ENCODE results near the gene ULBP1.
"Not testable (repeated sequence)": the region's sequence is repeated elsewhere in the genome, so short reads cannot be mapped to it uniquely, and the experiment has no call there.

ULBP1 gene

GRCh38 chr6:149975400-149975799, 11.7 kb downstream of the ULBP1 start:
- DNase-seq (ENCODE audit: insufficient read length) = no peak
- no peak for FAIRE-seq
- TF ChIP-seq TAF1 (IDR thresholded peaks at IDR 0.05; ENCODE audit: borderline replicate concordance, low read depth, low read length) (no peak), POLR2AphosphoS5 (IDR thresholded peaks at IDR 0.05; ENCODE audit: low read depth, low read length) (no peak), POLR2A (IDR thresholded peaks at IDR 0.05; ENCODE audit: low read depth, low read length) (no peak)

- TF ChIP-seq POLR2A (IDR thresholded peaks at IDR 0.05; ENCODE audit: low read depth, low read length) (no peak), TAF1 (IDR thresholded peaks at IDR 0.05; ENCODE audit: borderline replicate concordance, low read depth, low read length) (no peak), POLR2AphosphoS5 (IDR thresholded peaks at IDR 0.05; ENCODE audit: low read depth, low read length) (no peak)
- FAIRE-seq (no peak), DNase-seq (ENCODE audit: insufficient read length) (no peak)
Observed at GRCh38 chr6:149977221-149977620, 13.5 kb downstream of the ULBP1 start.

GRCh38 chr6:149978610-149979009, 14.9 kb downstream of the ULBP1 start:
- no peak for TF ChIP-seq TAF1 (IDR thresholded peaks at IDR 0.05; ENCODE audit: borderline replicate concordance, low read depth, low read length)
- no peak for TF ChIP-seq POLR2AphosphoS5 (IDR thresholded peaks at IDR 0.05; ENCODE audit: low read depth, low read length)
- no peak for TF ChIP-seq POLR2A (IDR thresholded peaks at IDR 0.05; ENCODE audit: low read depth, low read length)
- FAIRE-seq (no peak), DNase-seq (ENCODE audit: insufficient read length) (no peak)

- DNase-seq (ENCODE audit: insufficient read length) (no peak), FAIRE-seq (no peak)
- TF ChIP-seq POLR2A (IDR thresholded peaks at IDR 0.05; ENCODE audit: low read depth, low read length) = no peak
- no peak for TF ChIP-seq POLR2AphosphoS5 (IDR thresholded peaks at IDR 0.05; ENCODE audit: low read depth, low read length)
- TF ChIP-seq TAF1 (IDR thresholded peaks at IDR 0.05; ENCODE audit: borderline replicate concordance, low read depth, low read length) = no peak
Observed at GRCh38 chr6:149979293-149979692, 15.6 kb downstream of the ULBP1 start.

- FAIRE-seq (no peak), DNase-seq (ENCODE audit: insufficient read length) (no peak)
- TF ChIP-seq TAF1 (IDR thresholded peaks at IDR 0.05; ENCODE audit: borderline replicate concordance, low read depth, low read length) (no peak), POLR2A (IDR thresholded peaks at IDR 0.05; ENCODE audit: low read depth, low read length) (no peak), POLR2AphosphoS5 (IDR thresholded peaks at IDR 0.05; ENCODE audit: low read depth, low read length) (no peak)
Observed at GRCh38 chr6:149983145-149983544, 19.4 kb downstream of the ULBP1 start.

- no peak for DNase-seq (ENCODE audit: insufficient read length)
- no peak for FAIRE-seq
- TF ChIP-seq TAF1 (IDR thresholded peaks at IDR 0.05; ENCODE audit: borderline replicate concordance, low read depth, low read length) = no peak
- TF ChIP-seq POLR2A (IDR thresholded peaks at IDR 0.05; ENCODE audit: low read depth, low read length) = no peak
- TF ChIP-seq POLR2AphosphoS5 (IDR thresholded peaks at IDR 0.05; ENCODE audit: low read depth, low read length) = no peak
Observed at GRCh38 chr6:149984773-149985172, 21.0 kb downstream of the ULBP1 start.

- FAIRE-seq = no peak
- DNase-seq (ENCODE audit: insufficient read length) = no peak
- TF ChIP-seq POLR2AphosphoS5 (IDR thresholded peaks at IDR 0.05; ENCODE audit: low read depth, low read length) (no peak), POLR2A (IDR thresholded peaks at IDR 0.05; ENCODE audit: low read depth, low read length) (no peak), TAF1 (IDR thresholded peaks at IDR 0.05; ENCODE audit: borderline replicate concordance, low read depth, low read length) (no peak)
Observed at GRCh38 chr6:149985481-149985937, 21.8 kb downstream of the ULBP1 start.

- TF ChIP-seq POLR2A (IDR thresholded peaks at IDR 0.05; ENCODE audit: low read depth, low read length) (no peak), TAF1 (IDR thresholded peaks at IDR 0.05; ENCODE audit: borderline replicate concordance, low read depth, low read length) (no peak), POLR2AphosphoS5 (IDR thresholded peaks at IDR 0.05; ENCODE audit: low read depth, low read length) (no peak)
- FAIRE-seq = no peak
- no peak for DNase-seq (ENCODE audit: insufficient read length)
Observed at GRCh38 chr6:149987602-149988107, 23.9 kb downstream of the ULBP1 start.

GRCh38 chr6:149988550-149989346, 25.0 kb downstream of the ULBP1 start:
- no peak for DNase-seq (ENCODE audit: insufficient read length)
- FAIRE-seq = no peak
- TF ChIP-seq TAF1 (IDR thresholded peaks at IDR 0.05; ENCODE audit: borderline replicate concordance, low read depth, low read length) (no peak), POLR2AphosphoS5 (IDR thresholded peaks at IDR 0.05; ENCODE audit: low read depth, low read length) (no peak), POLR2A (IDR thresholded peaks at IDR 0.05; ENCODE audit: low read depth, low read length) (no peak)

- DNase-seq (ENCODE audit: insufficient read length) = no peak
- no peak for TF ChIP-seq POLR2AphosphoS5 (IDR thresholded peaks at IDR 0.05; ENCODE audit: low read depth, low read length)
- no peak for TF ChIP-seq TAF1 (IDR thresholded peaks at IDR 0.05; ENCODE audit: borderline replicate concordance, low read depth, low read length)
- TF ChIP-seq POLR2A (IDR thresholded peaks at IDR 0.05; ENCODE audit: low read depth, low read length) = no peak
- FAIRE-seq = no peak
Observed at GRCh38 chr6:149990212-149990660, 26.5 kb downstream of the ULBP1 start.

GRCh38 chr6:149990661-149991471, 27.1 kb downstream of the ULBP1 start:
- FAIRE-seq (no peak), DNase-seq (ENCODE audit: insufficient read length) (peak; percentile 48)
- TF ChIP-seq POLR2AphosphoS5 (IDR thresholded peaks at IDR 0.05; ENCODE audit: low read depth, low read length) (no peak), POLR2A (IDR thresholded peaks at IDR 0.05; ENCODE audit: low read depth, low read length) (no peak), TAF1 (IDR thresholded peaks at IDR 0.05; ENCODE audit: borderline replicate concordance, low read depth, low read length) (no peak)

GRCh38 chr6:149991472-149991795, 27.7 kb downstream of the ULBP1 start:
- FAIRE-seq = peak; percentile 40
- not testable (repeated sequence) for DNase-seq (ENCODE audit: insufficient read length)

Measured in GM12892 (cell line).